GM12801 (cell line): Measurements from ENCODE around the gene PLXNA1.

Experiments used
- TF ChIP-seq, protein P1 (sequence below): IDR thresholded peaks from one replicate; pipeline ENCODE4 v1.5.1; 2011; ENCODE audit warnings: control low read depth; ENCODE audit not compliant: insufficient read length; ENCODE audit errors: extremely low read depth

PLXNA1 gene

DNA sequence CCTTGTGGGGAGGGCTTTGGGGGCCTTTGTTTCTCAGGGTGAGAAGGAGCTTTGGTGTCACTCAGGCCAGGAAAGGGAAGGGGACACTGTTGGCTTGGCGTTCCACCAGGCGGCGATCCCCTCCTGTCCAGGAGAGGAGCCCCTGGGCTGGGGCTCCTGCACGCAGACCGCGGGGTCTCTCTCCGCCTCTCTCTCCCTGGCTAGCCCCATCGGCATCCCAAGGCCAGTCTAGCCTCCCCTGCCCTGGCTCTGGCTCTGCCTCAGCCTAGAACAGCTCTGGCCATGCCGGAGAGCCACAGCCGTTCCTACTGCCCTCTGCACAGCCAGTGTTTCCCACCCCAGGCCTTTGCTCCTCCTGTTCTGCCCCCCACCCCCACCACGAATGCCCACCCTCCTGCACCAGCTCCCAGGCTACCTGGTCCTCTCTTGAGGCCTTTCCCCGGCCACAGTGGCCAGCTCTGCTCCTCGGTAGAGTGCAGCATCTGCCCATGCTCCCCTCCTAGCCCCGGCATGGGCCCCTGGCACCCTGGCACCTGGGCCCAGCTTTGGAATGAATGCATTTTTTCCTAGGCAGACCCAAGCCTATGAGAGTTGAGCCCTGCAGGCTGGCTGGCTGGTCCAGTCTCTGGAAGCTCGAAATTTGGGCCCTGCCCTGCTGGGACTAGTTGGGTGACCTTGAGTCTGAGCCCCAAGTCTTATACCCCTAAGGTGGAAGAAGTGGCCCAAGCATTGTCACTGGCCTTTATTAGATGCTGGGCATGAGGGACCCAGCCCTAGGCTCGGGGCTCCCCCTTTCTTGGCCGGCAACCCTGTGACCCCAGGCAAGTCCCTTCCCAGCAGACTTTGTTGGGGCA lies 2.4 kb downstream of the PLXNA1 start:
- TF ChIP-seq, protein P1, sequence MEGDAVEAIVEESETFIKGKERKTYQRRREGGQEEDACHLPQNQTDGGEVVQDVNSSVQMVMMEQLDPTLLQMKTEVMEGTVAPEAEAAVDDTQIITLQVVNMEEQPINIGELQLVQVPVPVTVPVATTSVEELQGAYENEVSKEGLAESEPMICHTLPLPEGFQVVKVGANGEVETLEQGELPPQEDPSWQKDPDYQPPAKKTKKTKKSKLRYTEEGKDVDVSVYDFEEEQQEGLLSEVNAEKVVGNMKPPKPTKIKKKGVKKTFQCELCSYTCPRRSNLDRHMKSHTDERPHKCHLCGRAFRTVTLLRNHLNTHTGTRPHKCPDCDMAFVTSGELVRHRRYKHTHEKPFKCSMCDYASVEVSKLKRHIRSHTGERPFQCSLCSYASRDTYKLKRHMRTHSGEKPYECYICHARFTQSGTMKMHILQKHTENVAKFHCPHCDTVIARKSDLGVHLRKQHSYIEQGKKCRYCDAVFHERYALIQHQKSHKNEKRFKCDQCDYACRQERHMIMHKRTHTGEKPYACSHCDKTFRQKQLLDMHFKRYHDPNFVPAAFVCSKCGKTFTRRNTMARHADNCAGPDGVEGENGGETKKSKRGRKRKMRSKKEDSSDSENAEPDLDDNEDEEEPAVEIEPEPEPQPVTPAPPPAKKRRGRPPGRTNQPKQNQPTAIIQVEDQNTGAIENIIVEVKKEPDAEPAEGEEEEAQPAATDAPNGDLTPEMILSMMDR, result no peak

DNA sequence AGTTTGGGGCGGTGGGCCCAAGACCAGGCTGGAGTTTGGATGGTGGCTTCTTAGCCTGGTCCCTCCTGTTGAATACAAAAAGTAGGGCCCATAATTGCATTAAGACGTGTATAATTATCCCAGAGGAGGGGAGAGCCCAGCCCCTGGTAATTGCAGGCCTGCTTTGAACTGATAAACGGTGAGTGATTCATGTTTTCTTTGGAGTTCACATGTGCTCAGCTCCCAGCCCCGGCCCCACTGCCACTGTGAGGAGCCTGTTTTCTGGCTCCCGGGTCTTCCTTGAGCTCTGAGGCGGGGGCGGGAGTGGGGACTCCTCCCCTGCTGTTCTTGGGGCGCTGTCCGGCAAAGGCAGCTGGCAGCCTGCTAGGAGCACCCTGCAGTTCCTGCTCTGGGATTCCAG lies 3.1 kb downstream of the PLXNA1 start:
- TF ChIP-seq, protein P1, result no peak

DNA sequence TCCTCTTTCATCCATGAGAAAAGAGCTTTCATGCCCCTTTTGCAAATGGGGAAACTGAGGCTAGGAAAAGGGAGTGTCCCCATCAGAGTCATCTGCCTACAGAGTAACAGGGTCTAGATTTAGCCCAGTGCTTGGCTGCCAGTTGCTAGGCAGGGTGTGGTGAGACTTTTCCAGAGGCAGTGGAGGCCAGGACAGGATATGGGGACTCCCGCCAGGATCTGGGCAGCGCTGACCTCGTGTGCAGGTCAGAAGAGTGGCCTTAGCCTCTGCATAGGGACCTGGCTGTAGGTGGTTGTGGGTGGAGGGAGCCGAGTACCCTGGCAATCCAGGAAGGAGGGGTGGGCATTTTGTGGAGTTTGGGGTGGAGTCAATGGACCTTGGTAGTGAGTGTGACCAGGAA lies 4.2 kb downstream of the PLXNA1 start:
- TF ChIP-seq, protein P1, result no peak

DNA sequence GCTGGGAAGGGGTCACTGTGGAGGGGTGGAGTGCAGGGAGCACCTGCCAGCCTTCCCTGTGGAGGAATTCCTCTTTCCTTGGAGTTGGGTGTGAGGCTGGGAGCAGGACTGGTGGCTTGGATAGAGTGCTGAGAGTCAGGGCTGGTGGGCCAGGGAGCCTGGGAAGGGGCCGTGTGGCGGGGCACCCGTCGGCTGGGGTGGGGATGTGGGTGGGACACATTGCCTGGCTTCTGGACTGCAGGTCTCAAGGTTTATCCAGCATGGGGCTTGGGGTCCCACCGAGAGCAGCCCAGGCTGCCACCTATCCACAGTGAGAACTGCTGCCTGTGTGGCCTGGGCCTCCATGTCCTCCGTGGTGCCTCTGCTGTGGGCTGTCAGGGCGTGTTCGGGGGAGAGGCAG lies 4.7 kb downstream of the PLXNA1 start:
- TF ChIP-seq, protein P1, result no peak

DNA sequence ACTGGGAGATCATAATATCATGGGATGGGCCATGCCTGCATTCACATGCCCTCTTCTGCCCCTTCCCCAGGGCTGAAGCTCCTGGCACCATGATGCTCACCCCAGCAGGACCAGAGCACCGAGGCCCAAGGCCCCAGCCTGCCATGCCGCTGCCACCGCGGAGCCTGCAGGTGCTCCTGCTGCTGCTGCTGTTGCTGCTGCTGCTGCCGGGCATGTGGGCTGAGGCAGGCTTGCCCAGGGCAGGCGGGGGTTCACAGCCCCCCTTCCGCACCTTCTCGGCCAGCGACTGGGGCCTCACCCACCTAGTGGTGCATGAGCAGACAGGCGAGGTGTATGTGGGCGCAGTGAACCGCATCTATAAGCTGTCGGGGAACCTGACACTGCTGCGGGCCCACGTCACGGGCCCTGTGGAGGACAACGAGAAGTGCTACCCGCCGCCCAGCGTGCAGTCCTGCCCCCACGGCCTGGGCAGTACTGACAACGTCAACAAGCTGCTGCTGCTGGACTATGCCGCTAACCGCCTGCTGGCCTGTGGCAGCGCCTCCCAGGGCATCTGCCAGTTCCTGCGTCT lies 5.6 kb downstream of the PLXNA1 start:
- TF ChIP-seq, protein P1, result no peak

DNA sequence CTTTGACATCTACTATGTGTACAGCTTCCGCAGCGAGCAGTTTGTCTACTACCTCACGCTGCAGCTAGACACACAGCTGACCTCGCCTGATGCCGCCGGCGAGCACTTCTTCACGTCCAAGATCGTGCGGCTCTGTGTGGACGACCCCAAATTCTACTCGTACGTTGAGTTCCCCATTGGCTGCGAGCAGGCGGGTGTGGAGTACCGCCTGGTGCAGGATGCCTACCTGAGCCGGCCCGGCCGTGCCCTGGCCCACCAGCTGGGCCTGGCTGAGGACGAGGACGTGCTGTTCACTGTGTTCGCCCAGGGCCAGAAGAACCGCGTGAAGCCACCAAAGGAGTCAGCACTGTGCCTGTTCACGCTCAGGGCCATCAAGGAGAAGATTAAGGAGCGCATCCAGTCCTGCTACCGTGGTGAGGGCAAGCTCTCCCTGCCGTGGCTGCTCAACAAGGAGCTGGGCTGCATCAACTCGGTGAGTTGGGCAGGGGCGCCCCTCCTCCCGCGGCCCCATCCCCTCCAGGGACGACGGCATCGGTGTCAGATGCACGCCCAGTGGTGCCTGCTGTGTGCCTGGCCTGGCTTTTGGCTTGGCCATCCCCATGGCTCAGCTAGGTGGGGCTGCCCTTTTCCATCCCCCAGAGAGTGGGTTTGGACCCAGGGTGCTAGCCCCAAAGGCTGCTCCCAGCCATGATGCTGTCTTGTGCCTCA lies 6.6 kb downstream of the PLXNA1 start:
- TF ChIP-seq, protein P1, result no peak

DNA sequence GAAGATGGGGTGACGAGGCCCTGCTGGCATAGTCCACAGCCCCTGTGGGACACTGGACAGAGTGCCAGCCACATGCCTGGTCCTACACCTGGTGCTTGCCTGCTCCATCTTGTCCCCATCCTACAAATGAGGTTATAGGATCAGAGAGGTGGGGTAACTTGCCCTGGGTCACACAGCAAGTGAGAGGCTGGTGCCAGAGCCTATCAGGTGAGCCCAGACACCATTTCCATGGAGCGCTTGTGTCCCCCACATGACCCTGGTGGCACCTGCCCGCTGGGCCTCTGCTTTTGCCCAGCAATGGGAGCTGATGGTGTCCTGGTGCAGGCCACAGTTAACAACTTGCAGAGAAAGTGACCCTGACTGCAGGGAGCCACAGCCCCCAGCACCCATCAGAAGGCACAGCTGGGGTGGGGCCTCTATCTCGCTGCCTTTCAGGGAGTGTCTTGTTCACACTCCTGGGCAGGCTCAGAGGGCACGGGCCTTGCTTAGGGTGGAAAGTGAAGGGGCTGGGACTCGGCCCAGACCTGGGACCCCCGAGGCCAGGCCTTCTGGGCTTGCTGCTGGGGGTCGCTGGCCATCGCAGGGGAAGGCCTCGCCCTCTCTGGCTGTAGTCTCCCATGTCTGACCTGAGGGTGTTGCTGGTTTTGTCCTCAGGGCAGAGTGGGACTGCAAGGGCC lies 7.2 kb downstream of the PLXNA1 start:
- TF ChIP-seq, protein P1, result no peak
